ENCODE measurements around the gene BTBD1.

BTBD1 gene

DNA sequence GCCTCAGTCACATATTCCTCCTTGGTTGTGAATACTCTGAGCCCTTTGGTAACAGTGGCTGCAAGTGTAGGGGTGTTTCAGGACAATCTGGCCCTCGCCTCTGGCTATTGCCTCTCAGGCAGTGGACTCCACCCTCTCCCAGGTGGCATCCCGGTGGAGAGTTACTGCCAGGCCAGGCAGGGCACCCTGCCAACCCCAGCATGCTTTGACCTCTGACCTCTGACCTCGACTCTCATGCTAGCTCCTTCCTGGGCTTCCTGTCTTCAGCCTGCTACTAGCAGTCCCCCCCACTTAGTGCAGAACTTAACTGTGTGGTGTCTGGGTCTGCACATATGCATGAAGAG is 45.9 kb upstream of the BTBD1 start:
- TF ChIP-seq, protein P1, sequence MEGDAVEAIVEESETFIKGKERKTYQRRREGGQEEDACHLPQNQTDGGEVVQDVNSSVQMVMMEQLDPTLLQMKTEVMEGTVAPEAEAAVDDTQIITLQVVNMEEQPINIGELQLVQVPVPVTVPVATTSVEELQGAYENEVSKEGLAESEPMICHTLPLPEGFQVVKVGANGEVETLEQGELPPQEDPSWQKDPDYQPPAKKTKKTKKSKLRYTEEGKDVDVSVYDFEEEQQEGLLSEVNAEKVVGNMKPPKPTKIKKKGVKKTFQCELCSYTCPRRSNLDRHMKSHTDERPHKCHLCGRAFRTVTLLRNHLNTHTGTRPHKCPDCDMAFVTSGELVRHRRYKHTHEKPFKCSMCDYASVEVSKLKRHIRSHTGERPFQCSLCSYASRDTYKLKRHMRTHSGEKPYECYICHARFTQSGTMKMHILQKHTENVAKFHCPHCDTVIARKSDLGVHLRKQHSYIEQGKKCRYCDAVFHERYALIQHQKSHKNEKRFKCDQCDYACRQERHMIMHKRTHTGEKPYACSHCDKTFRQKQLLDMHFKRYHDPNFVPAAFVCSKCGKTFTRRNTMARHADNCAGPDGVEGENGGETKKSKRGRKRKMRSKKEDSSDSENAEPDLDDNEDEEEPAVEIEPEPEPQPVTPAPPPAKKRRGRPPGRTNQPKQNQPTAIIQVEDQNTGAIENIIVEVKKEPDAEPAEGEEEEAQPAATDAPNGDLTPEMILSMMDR (IDR thresholded peaks at IDR 0.05; ENCODE audit: low read depth, low read length): no peak
- Histone ChIP-seq H3K27me3 (peaks cover 6% of the 10 kb centered on the region), H3K9me3 (no peaks in the 10 kb centered on the region; the same call in 1 of the 2 replicates)

DNA sequence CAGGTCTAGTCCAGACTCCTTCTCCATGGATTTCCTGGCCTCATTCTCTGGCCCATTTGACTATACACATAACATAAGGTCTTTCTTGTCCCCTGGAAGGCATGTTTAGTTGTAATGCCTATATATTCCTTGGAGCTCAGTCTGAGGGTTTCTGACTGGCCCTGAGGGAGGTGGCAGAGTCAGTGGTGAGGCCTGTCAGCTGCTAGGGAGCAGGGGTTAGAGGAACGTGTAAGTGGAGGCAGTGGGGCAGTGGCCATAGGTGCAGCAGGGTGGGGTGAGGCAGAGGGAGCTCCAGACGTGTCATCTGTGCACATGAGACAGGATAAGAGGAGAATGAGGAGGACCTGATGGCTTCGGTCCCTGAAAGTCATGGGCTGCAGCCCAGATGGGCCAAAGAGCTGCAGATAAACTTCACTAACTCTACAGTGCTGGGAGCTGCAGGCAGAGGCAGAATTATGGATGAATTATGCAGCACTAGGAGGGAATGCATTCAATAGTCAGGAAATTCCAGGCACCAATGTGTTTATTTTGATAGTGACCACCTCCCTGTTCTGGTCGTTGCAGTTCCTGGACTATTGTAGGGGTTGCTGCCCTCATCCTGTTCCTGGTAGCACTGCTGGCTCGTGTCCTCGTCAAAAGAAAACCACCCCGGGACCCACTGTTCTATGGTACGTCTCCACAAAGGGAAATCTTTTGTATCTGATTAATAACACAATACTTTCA is 45.3 kb upstream of the BTBD1 start:
- TF ChIP-seq, protein P1 (IDR thresholded peaks at IDR 0.05; ENCODE audit: low read depth, low read length): no peak
- peaks cover 11% of the 10 kb centered on the region for H3K27me3 ChIP-seq
- no peak for DNase-seq
- H3K9me3 ChIP-seq: no peaks in the 10 kb centered on the region; the same call in 1 of the 2 replicates
- no peak overlapping the region for H3K4me3 ChIP-seq (ENCODE audit: low read depth, low read length)
- H3K36me3 ChIP-seq: no peaks in the 10 kb centered on the region
- no peaks in the 10 kb centered on the region for H3K4me1 ChIP-seq

More for the DNA sequence above, 45.9 kb upstream of the BTBD1 start:
- Histone ChIP-seq H3K4me1 (no peaks in the 10 kb centered on the region), H3K4me3 (ENCODE audit: low read depth, low read length) (no peak overlapping the region), H3K36me3 (no peaks in the 10 kb centered on the region)
- no peak for DNase-seq

DNA sequence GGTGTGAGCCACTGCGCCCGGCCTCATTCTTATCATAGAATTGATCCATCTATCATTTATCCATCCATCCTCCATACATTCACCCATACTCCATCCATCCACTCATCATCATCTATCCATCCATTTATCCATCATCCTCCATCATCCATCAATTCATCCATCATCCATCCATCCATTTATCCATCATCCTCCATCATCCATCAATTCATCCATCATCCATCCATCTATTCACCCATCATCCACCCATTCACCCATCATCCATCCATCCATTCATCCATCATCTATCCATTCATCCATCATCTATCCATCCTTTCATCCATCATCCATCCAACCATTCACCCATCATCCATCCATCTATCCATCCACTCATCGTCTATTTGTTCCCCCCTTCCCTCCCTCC is 44.1 kb upstream of the BTBD1 start:
- TF ChIP-seq, protein P1 (IDR thresholded peaks at IDR 0.05; ENCODE audit: low read depth, low read length): no peak
- DNase-seq: no peak
- H3K4me1 ChIP-seq: no peaks in the 10 kb centered on the region
- no peaks in the 10 kb centered on the region for H3K36me3 ChIP-seq
- H3K4me3 ChIP-seq (ENCODE audit: low read depth, low read length): no peak overlapping the region
- peaks cover 20% of the 10 kb centered on the region for H3K27me3 ChIP-seq
- no peaks in the 10 kb centered on the region; the same call in 1 of the 2 replicates for H3K9me3 ChIP-seq

DNA sequence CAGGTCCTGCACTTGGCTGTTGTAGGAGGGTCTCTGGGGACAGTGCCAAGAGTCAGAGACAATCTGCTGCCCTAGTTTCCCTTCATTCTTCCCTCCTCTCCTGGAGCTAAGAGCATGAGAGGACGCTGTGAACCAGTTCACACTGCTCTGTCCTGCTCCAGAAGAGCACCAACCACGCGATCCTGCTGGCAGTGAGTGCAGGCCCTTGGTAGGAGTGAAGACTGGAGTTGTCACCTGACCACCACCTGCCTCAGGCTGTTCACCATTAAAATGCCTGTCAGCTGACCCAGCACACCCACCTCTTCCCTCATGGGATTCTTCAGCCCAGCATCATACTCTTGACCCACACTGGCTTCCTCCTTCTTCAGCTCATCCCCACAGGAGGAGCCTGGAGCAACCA is 43.3 kb upstream of the BTBD1 start:
- Histone ChIP-seq H3K27me3 (peaks cover 20% of the 10 kb centered on the region), H3K4me3 (ENCODE audit: low read depth, low read length) (no peak overlapping the region), H3K36me3 (no peaks in the 10 kb centered on the region), H3K9me3 (no peaks in the 10 kb centered on the region; the same call in 1 of the 2 replicates), H3K4me1 (no peaks in the 10 kb centered on the region)
- no peak for DNase-seq
- TF ChIP-seq, protein P1 (IDR thresholded peaks at IDR 0.05; ENCODE audit: low read depth, low read length): no peak

DNA sequence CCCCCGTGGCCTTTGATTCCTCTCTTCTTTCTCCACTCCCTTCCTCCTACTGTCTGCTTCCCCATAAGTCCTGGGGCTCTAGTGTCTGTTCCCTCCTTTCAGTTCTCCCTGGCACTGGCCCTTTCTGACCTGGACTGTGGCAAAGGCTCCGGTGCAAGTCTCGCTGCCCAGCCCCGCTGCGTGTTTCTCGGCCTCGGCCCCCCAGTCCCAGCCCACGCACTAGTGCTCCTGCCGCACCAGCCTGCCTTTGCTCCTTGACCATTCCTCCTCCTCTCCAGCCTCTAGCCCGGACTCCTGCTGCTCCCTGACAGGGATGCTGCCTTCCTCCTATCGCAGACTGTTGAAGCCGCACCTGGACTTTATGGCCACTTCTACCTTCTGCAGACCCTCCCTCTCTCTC is 42.5 kb upstream of the BTBD1 start:
- no peaks in the 10 kb centered on the region for H3K36me3 ChIP-seq
- no peaks in the 10 kb centered on the region; the same call in 1 of the 2 replicates for H3K9me3 ChIP-seq
- peaks cover 20% of the 10 kb centered on the region for H3K27me3 ChIP-seq
- TF ChIP-seq, protein P1 (IDR thresholded peaks at IDR 0.05; ENCODE audit: low read depth, low read length): no peak
- DNase-seq: no peak
- no peaks in the 10 kb centered on the region for H3K4me1 ChIP-seq
- H3K4me3 ChIP-seq (ENCODE audit: low read depth, low read length): no peak overlapping the region
